Measurements from ENCODE around the gene NFIB. TPM values are rescaled to one million over a fixed set of nuclear protein-coding genes. Genes with fewer than 3 reads are reported as not detected.

NFIB gene
- total RNA-seq, 1 donor from 2014 or later: 99.4 TPM

DNA sequence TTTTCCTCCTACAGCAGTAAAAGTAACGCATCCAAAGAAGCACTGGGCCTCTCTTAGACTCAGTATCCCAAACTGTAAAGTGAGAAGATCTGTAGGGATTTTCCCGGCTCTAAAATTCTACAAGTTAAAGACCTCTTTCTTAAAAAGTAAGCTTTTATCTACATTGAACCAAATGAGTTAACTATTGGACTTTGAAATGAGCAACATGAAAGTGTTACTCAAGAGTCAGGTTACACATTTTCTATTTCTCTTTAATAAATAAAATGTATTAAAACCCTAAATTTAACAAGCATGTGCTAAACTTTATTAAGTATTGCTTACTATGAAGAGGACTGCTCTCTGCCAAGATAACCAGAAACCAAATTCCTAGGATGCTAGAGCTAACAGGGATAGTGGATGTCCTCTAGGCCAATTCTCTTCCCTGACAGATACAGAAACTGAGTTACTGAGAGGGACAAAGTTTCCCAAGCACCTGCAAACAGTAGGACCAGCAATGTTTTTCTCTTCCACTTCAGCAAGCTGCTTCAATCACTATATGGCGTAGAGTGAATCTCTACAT, 21.7 kb downstream of the NFIB start:
- DNase-seq: no peak
- intact Hi-C loops (cut with DNase I): no loop called here
- Histone ChIP-seq H3K36me3 (no peaks in the 10 kb centered on the region), H3K4me1 (peaks cover 4% of the 10 kb centered on the region), H3K27me3 (no peaks in the 10 kb centered on the region), H3K27ac (no peak overlapping the region), H3K4me3 (no peak overlapping the region), H3K9me3 (no peaks in the 10 kb centered on the region)
- no peak for ATAC-seq
- TF ChIP-seq, protein P1, sequence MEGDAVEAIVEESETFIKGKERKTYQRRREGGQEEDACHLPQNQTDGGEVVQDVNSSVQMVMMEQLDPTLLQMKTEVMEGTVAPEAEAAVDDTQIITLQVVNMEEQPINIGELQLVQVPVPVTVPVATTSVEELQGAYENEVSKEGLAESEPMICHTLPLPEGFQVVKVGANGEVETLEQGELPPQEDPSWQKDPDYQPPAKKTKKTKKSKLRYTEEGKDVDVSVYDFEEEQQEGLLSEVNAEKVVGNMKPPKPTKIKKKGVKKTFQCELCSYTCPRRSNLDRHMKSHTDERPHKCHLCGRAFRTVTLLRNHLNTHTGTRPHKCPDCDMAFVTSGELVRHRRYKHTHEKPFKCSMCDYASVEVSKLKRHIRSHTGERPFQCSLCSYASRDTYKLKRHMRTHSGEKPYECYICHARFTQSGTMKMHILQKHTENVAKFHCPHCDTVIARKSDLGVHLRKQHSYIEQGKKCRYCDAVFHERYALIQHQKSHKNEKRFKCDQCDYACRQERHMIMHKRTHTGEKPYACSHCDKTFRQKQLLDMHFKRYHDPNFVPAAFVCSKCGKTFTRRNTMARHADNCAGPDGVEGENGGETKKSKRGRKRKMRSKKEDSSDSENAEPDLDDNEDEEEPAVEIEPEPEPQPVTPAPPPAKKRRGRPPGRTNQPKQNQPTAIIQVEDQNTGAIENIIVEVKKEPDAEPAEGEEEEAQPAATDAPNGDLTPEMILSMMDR (IDR thresholded peaks at IDR 0.05): no peak

DNA sequence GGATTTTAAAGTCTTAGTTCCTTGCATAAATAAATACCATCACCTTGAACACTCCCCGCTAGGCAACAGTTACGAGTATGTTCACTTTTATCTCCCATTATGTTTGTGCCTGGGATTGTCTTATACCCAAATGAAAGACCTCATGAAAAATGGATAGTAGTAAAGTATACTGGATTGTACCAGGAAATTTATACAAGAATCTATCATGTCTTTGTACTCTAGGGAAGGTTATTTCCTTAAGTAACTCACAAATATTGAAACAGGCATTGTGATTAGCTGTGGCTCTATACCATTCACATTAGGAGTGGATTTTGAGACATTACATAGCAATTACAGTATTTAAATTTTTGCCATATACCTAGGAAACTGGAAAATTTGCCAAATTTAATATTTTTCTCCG, 24.0 kb downstream of the NFIB start:
- DNase-seq (no peak), ATAC-seq (no peak)
- Histone ChIP-seq H3K27me3 (no peaks in the 10 kb centered on the region), H3K36me3 (no peaks in the 10 kb centered on the region), H3K4me3 (no peak overlapping the region), H3K27ac (no peak overlapping the region), H3K4me1 (no peaks in the 10 kb centered on the region), H3K9me3 (no peaks in the 10 kb centered on the region)
- intact Hi-C loops (cut with DNase I): no loop called here
- TF ChIP-seq, protein P1 (IDR thresholded peaks at IDR 0.05): no peak

DNA sequence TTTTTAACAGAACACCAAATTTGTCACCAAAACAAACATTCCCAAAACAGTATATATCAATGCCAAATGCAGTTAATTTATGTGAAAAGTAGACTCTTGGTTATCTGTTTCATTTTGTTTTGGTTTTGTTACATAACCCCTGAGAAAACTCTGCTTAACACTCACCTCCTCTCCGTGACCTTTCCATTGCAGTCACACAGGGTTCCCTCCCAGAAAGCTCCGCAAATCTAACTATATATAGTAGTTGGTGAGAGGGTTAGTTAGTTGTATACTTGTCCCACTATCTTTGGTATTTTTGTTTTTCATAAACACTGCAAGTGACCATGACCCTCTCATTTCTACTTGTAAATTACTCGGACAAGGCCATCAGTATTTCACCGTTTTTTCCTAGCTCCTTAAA, 25.5 kb downstream of the NFIB start:
- DNase-seq (no peak), ATAC-seq (no peak)
- Histone ChIP-seq H3K9me3 (no peaks in the 10 kb centered on the region), H3K27ac (no peak overlapping the region), H3K36me3 (no peaks in the 10 kb centered on the region), H3K27me3 (no peaks in the 10 kb centered on the region), H3K4me1 (peaks cover 4% of the 10 kb centered on the region), H3K4me3 (no peak overlapping the region)
- TF ChIP-seq, protein P1 (IDR thresholded peaks at IDR 0.05): no peak
- intact Hi-C loops (cut with DNase I): no loop called here

DNA sequence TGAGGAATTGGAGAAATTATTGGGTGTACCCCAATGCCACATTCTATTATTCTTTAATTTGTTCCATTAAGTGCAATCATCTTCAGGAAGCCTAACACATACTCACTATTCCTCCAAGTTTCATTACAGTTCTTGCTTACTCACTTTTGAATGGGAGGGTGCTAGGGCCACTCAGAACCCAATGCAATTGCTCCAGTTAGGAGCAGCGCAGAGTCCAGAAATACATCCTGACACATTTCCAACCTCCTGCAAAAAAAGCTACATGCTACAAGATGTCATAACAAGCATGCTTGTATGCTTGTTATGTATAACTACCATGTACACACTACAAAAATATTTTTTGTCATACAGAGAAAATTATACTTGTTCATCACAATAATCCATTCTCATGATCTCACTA, 27.8 kb downstream of the NFIB start:
- intact Hi-C loops (cut with DNase I): no loop called here
- ATAC-seq (no peak), DNase-seq (no peak)
- Histone ChIP-seq H3K36me3 (no peaks in the 10 kb centered on the region), H3K27me3 (no peaks in the 10 kb centered on the region), H3K9me3 (no peaks in the 10 kb centered on the region), H3K4me1 (peaks cover 7% of the 10 kb centered on the region), H3K27ac (no peak overlapping the region), H3K4me3 (no peak overlapping the region)
- TF ChIP-seq, protein P1 (IDR thresholded peaks at IDR 0.05): no peak

DNA sequence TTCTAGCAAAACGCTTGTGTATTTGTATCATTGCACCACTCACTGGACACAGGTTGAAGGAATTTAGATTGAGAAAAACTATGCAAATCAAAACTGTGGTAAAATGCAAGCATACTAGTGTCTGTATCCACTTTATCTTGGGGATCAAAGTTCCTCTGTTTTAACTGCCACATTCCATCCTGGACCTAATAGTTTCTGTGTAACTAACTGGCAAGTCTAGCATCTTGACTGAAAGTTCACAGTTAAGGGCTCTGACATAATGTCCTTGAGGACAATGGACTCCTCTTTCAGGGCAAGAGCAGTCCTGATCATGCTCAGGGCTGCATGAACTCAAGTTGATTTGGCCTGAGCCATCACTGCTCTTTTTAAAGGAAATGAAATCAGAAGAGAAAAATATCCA, 30.7 kb downstream of the NFIB start:
- TF ChIP-seq, protein P1 (IDR thresholded peaks at IDR 0.05): no peak

DNA sequence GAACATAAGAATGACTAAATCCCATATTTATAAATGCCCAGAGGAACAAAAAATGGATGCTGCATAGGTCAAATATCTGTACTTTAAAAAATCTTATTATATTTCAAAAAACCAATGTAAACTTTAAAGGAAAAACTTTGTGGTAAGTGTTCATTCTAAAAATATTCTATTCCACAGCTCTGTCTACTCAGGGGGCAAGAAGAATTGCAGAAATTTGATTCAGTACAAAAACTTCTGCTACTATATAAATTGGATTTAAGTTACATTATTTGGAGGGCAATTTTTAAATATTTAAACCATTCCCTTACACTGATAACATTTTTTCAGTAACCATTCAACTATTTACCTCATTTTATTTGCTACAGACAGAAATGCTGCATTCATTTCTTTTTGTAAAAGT, 32.1 kb downstream of the NFIB start:
- H3K36me3 ChIP-seq: no peaks in the 10 kb centered on the region
- ATAC-seq (no peak), DNase-seq (no peak)
- H3K27ac ChIP-seq: no peak overlapping the region
- TF ChIP-seq, protein P1 (IDR thresholded peaks at IDR 0.05): no peak
- intact Hi-C loops (cut with DNase I): no loop called here
- H3K4me1 ChIP-seq: peaks cover 13% of the 10 kb centered on the region
- no peaks in the 10 kb centered on the region for H3K27me3 ChIP-seq
- no peak overlapping the region for H3K4me3 ChIP-seq
- H3K9me3 ChIP-seq: no peaks in the 10 kb centered on the region

More for the DNA sequence above, 30.7 kb downstream of the NFIB start:
- intact Hi-C loops (cut with DNase I): no loop called here
- DNase-seq (no peak), ATAC-seq (no peak)
- Histone ChIP-seq H3K27me3 (no peaks in the 10 kb centered on the region), H3K27ac (no peak overlapping the region), H3K4me3 (no peak overlapping the region), H3K9me3 (no peaks in the 10 kb centered on the region), H3K36me3 (no peaks in the 10 kb centered on the region), H3K4me1 (peaks cover 7% of the 10 kb centered on the region)
